K562 (cell line): Measurements from ENCODE around the gene KDM2A.

Experiments used
- DNMT1 ChIP-seq: fragments of 450-650 bp; IDR thresholded peaks from 2 replicates; pipeline ENCODE4 v1.6.1; 2016; ENCODE audit warnings: antibody characterized with exemption, mild to moderate bottlenecking
- EP300 ChIP-seq: IDR thresholded peaks from 2 replicates; pipeline ENCODE4 v1.6.1; 2012; ENCODE audit warnings: low read length, improper control_type of control experiment
- HNRNPK ChIP-seq: fragments of 200-400 bp; formaldehyde crosslinking; IDR thresholded peaks from one replicate; pipeline ENCODE4 v1.6.1; 2018; ENCODE audit warnings: mild to moderate bottlenecking, low read depth, low read length; ENCODE audit not compliant: poor library complexity, severe bottlenecking
- NRF1 ChIP-seq, 2 experiments: fragments of 450-650 bp; IDR thresholded peaks in 1 of 2; conservative IDR thresholded peaks in 1 of 2; 2 replicates each; pipeline ENCODE4 v1.6.1; 2014; ENCODE audit warnings: mild to moderate bottlenecking in 2 of 2
- POLR2AphosphoS5 ChIP-seq: IDR thresholded peaks from 2 replicates; pipeline ENCODE4 v1.6.1; 2011; ENCODE audit warnings: mild to moderate bottlenecking, low read depth, low read length, moderate library complexity; ENCODE audit not compliant: control insufficient read depth, insufficient read depth
- PPARD ChIP-seq: fragments of 250-450 bp; sonication (Bioruptor Pico); IDR thresholded peaks from 2 replicates; pipeline ENCODE4 v1.8.0; 2022; ENCODE audit warnings: inconsistent platforms, mild to moderate bottlenecking, moderate library complexity
- RFX5 ChIP-seq: IDR thresholded peaks from 2 replicates; pipeline ENCODE4 v1.6.1; 2011; ENCODE audit warnings: low read depth, mild to moderate bottlenecking, improper control_type of control experiment, low read length
- SAFB2 ChIP-seq: fragments of 200-400 bp; formaldehyde crosslinking; IDR thresholded peaks from 2 replicates; pipeline ENCODE4 v1.6.1; 2018; ENCODE audit warnings: borderline replicate concordance, low read length, low read depth, moderate library complexity; ENCODE audit not compliant: severe bottlenecking
- SETDB1 ChIP-seq: IDR thresholded peaks from one replicate; pipeline ENCODE4 v1.6.1; 2012; ENCODE audit warnings: low read length, control low read depth, inconsistent platforms
- ZBTB17 ChIP-seq: fragments of 450-650 bp; formaldehyde crosslinking; IDR thresholded peaks from 2 replicates; pipeline ENCODE4 v1.4.0; 2020; ENCODE audit warnings: mild to moderate bottlenecking
- ZNF121 ChIP-seq: sonication (generic); formaldehyde crosslinking; conservative IDR thresholded peaks from 2 replicates; pipeline ENCODE4 v1.8.0; 2022; ENCODE audit warnings: missing genetic modification reagents
- ZSCAN29 ChIP-seq: fragments of 450-650 bp; IDR thresholded peaks from 2 replicates; pipeline ENCODE4 v1.6.1; 2017
- TF ChIP-seq, protein P1 (sequence below), 3 experiments: IDR thresholded peaks in 2 of 3; conservative IDR thresholded peaks in 1 of 3; 2 replicates each; pipeline ENCODE4 v1.5.1; 2011 to 2012; ENCODE audit warnings: low read length in 3 of 3, mild to moderate bottlenecking in 3 of 3, control low read depth in 2 of 3, improper control_type of control experiment in 1 of 3, inconsistent platforms in 1 of 3, low read depth in 1 of 3, mixed read lengths in 1 of 3, moderate library complexity in 1 of 3; ENCODE audit not compliant: insufficient read depth in 2 of 3
- TF ChIP-seq, protein P2 (sequence below): fragments of 450-650 bp; IDR thresholded peaks from 2 replicates; pipeline ENCODE4 v1.6.1; 2016

DNA sequence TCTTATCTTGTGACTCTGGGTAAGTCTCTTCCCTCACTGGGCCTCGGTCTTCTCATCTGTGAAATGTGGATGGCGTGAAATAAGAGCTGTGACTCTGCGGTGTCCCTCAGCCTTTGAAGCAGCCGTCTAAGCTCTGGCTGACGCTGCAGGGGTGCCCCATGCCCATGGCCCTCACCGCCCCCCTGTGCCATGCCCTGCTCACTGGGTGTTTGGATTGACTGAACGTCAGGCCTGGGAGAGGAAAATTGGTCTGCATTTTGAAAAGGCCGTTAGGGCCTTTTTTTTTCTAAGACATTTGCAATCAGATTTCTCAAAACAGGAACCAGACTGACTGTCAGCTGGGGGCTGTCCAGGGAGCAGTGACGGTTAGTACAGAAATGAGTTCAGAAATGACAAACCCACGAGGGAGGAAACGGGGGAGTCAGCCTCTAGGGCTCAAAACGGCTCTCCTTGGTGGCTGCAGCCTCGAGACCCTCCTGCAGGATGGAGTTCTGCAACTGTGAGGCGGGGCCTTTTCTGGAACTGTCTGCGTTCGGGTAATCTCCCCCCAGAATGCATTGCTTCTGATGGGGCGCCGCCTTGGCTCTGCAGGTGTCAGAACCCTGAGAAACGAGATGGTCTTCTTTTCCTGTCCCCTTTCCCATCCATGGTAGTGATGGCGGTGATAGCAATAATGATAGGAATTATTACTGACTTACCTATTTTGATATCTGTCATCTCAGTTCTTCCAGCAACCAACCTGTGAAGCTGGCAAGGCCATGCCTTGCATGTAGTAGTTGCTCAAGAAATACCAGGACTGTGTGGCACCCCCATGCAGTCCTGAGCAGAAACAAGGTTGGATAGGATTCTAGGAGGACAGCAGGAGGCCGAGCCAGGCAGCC, 149.3 kb downstream of the KDM2A start:
- TF ChIP-seq RFX5 (no peak), ZNF121 (CRISPR knock-in tag) (no peak), NRF1 (conservative IDR thresholded peaks at IDR 0.05 in 1 of 2, IDR thresholded peaks at IDR 0.05 in 1 of 2) (no peak), POLR2AphosphoS5 (no peak), ZSCAN29 (no peak), ZBTB17 (no peak), PPARD (no peak), EP300 (no peak), DNMT1 (no peak), SETDB1 (no peak), HNRNPK (no peak), SAFB2 (no peak)
- TF ChIP-seq, protein P1, sequence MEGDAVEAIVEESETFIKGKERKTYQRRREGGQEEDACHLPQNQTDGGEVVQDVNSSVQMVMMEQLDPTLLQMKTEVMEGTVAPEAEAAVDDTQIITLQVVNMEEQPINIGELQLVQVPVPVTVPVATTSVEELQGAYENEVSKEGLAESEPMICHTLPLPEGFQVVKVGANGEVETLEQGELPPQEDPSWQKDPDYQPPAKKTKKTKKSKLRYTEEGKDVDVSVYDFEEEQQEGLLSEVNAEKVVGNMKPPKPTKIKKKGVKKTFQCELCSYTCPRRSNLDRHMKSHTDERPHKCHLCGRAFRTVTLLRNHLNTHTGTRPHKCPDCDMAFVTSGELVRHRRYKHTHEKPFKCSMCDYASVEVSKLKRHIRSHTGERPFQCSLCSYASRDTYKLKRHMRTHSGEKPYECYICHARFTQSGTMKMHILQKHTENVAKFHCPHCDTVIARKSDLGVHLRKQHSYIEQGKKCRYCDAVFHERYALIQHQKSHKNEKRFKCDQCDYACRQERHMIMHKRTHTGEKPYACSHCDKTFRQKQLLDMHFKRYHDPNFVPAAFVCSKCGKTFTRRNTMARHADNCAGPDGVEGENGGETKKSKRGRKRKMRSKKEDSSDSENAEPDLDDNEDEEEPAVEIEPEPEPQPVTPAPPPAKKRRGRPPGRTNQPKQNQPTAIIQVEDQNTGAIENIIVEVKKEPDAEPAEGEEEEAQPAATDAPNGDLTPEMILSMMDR (IDR thresholded peaks at IDR 0.05 in 2 of 3, conservative IDR thresholded peaks at IDR 0.05 in 1 of 3; ENCODE audit: insufficient read depth in 2 of 3, low read depth in 1 of 3, low read length in 3 of 3), result no peak
- TF ChIP-seq, protein P2, sequence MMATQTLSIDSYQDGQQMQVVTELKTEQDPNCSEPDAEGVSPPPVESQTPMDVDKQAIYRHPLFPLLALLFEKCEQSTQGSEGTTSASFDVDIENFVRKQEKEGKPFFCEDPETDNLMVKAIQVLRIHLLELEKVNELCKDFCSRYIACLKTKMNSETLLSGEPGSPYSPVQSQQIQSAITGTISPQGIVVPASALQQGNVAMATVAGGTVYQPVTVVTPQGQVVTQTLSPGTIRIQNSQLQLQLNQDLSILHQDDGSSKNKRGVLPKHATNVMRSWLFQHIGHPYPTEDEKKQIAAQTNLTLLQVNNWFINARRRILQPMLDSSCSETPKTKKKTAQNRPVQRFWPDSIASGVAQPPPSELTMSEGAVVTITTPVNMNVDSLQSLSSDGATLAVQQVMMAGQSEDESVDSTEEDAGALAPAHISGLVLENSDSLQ, result no peak
